Progenitor cell of endocrine pancreas (in vitro differentiated cells): ENCODE measurements around the gene IGFBP7. TPM values are rescaled to one million over a fixed set of nuclear protein-coding genes. Genes with fewer than 3 reads are reported as not detected.

Experiments
- DNase-seq: peaks from one replicate; pipeline ENCODE4 v3.0.0; 2021; ENCODE audit warnings: low spot score; ENCODE audit not compliant: unreplicated experiment
- H3K27ac Mint-ChIP-seq: 2 replicates; pipeline ENCODE4 v1.8.0; 2021; ENCODE audit warnings: mild to moderate bottlenecking, moderate library complexity, mixed read lengths
- H3K27me3 Mint-ChIP-seq: 2 replicates; pipeline ENCODE4 v1.8.0; 2021; ENCODE audit warnings: mixed read lengths
- H3K36me3 Mint-ChIP-seq: 2 replicates; pipeline ENCODE4 v1.8.0; 2022; ENCODE audit warnings: mixed read lengths; ENCODE audit not compliant: insufficient read depth
- H3K4me1 Mint-ChIP-seq: 2 replicates; pipeline ENCODE4 v1.8.0; 2021; ENCODE audit warnings: low read depth, mixed read lengths
- H3K4me3 Mint-ChIP-seq: 2 replicates; pipeline ENCODE4 v1.8.0; 2021; ENCODE audit warnings: low read depth, mild to moderate bottlenecking, moderate library complexity, mixed read lengths
- H3K9me3 Mint-ChIP-seq: 2 replicates; pipeline ENCODE4 v1.8.0; 2021; ENCODE audit warnings: low read depth, mixed read lengths
- CTCF ChIP-seq: fragments of 200-600 bp; sonication (generic); IDR thresholded peaks from one replicate; pipeline ENCODE4 v1.5.0; 2021; ENCODE audit warnings: antibody characterized with exemption, mild to moderate bottlenecking; ENCODE audit not compliant: unreplicated experiment
- total RNA-seq: library from RNA; stranded (reverse); gene quantifications from 2 replicates; pipeline ENCODE4 v1.2.1, GENCODE V29; 2021

The IGFBP7 gene
- total RNA-seq, 1 donor from 2014 or later = 8.4 TPM

- Mint-ChIP-seq H3K4me1 (no peaks in the 10 kb centered on the region), H3K27me3 (no peaks in the 10 kb centered on the region), H3K9me3 (no peaks in the 10 kb centered on the region), H3K4me3 (no peak overlapping the region), H3K36me3 (peaks cover 17% of the 10 kb centered on the region), H3K27ac (no peak overlapping the region)
- DNase-seq = no peak
- TF ChIP-seq CTCF = no peak
Measured at GRCh38 chr4:56999751-57000150, 110.4 kb downstream of the IGFBP7 start.

GRCh38 chr4:56995525-56995924 lies 114.7 kb downstream of the IGFBP7 start:
- peaks cover 4% of the 10 kb centered on the region for H3K4me1 Mint-ChIP-seq
- H3K36me3 Mint-ChIP-seq = peaks cover 27% of the 10 kb centered on the region
- H3K27me3 Mint-ChIP-seq = no peaks in the 10 kb centered on the region
- H3K27ac Mint-ChIP-seq = no peak overlapping the region
- no peaks in the 10 kb centered on the region for H3K9me3 Mint-ChIP-seq
- no peak for TF ChIP-seq CTCF
- no peak for DNase-seq
- H3K4me3 Mint-ChIP-seq = no peak overlapping the region

- DNase-seq = no peak
- TF ChIP-seq CTCF = no peak
- Mint-ChIP-seq H3K4me3 (no peak overlapping the region), H3K4me1 (peaks cover 4% of the 10 kb centered on the region), H3K27ac (no peak overlapping the region), H3K36me3 (peaks cover 21% of the 10 kb centered on the region), H3K9me3 (no peaks in the 10 kb centered on the region), H3K27me3 (no peaks in the 10 kb centered on the region)
Measured at GRCh38 chr4:56990109-56990905, 119.9 kb downstream of the IGFBP7 start.

DNA sequence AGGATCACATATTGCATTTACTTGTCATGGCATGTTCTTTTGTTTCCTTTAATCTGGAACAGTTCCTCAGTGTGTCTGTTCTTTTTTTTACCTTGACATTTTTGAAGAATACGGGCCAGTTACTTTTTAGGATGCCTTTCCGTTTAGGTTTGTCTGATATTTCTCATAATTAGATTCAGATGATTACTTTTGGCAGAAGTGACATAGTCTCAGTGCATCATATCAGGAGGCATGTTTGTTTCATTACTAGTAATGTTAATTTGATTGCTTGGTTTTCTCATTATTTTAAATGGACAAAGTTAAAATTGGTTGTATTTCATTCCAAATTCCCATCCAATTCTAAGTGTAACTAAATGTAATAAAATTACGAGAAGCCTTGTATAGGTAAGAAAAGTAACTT lies 123.2 kb downstream of the IGFBP7 start:
- Mint-ChIP-seq H3K4me3 (no peak overlapping the region), H3K27ac (no peak overlapping the region), H3K4me1 (peaks cover 3% of the 10 kb centered on the region), H3K27me3 (no peaks in the 10 kb centered on the region), H3K36me3 (peaks cover 15% of the 10 kb centered on the region), H3K9me3 (no peaks in the 10 kb centered on the region)
- no peak for DNase-seq
- no peak for TF ChIP-seq CTCF

GRCh38 chr4:56986192-56986591 lies 124.0 kb downstream of the IGFBP7 start:
- Mint-ChIP-seq H3K9me3 (no peaks in the 10 kb centered on the region), H3K4me3 (no peak overlapping the region), H3K27me3 (no peaks in the 10 kb centered on the region), H3K4me1 (peaks cover 10% of the 10 kb centered on the region), H3K27ac (no peak overlapping the region), H3K36me3 (peaks cover 7% of the 10 kb centered on the region)
- no peak for TF ChIP-seq CTCF
- DNase-seq = no peak
